Superior temporal gyrus (tissue), 1 donor: ENCODE measurements around the gene CMTM4.
"Not testable (repeated sequence)": the region's sequence is repeated elsewhere in the genome, so short reads cannot be mapped to it uniquely, and the experiment has no call there.

Experiments
- DNase-seq: peaks from one replicate; pipeline ENCODE4 v3.0.0-alpha.2; 2016; ENCODE audit errors: extremely low spot score

Gene CMTM4

DNA sequence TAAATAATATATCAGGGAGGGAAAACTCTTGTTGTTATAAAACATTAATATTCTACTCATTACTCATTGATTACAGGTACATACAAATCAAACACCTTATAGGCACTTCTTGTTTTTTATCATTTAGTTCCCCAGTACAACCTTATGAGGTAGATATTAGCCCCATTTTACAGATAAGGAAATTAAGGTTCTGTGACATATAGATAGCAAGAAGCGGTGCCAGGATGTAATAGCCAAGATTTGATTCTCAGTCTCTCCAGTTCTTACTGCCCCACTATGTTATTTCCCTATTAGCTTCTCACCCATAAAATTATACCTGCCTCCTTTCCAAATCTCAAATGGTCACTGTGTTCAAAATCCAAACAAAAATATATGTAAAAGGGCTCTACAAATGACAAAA lies 55.2 kb downstream of the CMTM4 start:
- DNase-seq = no peak

DNA sequence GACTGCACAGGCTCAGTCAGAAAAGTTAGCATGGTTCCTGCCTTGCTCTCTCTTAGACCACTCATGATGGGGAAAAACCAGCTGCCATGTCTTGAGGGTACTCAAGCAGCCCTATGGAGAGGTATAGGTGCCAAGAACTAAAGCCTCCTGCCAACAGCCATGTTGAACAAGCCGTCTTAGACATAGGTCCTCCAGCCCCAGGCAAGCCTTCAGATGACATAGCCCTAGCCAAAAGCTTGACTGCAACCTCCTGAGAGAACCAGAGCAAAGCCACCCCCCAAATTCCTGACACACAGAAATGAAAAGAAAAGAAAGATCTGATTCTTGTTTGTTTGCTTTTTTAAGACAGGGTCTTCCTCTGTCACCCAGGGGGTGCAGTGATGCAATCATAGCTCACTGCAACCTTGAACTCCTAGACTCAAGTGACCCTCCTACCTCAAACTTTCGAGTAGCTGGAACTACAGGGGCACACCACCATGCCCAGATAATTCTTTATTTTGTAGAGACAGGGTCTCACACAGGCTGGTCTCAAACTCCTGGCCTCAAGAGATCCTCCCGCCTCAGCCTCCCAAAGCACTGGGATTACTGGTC lies 55.7 kb downstream of the CMTM4 start:
- no peak for DNase-seq

DNA sequence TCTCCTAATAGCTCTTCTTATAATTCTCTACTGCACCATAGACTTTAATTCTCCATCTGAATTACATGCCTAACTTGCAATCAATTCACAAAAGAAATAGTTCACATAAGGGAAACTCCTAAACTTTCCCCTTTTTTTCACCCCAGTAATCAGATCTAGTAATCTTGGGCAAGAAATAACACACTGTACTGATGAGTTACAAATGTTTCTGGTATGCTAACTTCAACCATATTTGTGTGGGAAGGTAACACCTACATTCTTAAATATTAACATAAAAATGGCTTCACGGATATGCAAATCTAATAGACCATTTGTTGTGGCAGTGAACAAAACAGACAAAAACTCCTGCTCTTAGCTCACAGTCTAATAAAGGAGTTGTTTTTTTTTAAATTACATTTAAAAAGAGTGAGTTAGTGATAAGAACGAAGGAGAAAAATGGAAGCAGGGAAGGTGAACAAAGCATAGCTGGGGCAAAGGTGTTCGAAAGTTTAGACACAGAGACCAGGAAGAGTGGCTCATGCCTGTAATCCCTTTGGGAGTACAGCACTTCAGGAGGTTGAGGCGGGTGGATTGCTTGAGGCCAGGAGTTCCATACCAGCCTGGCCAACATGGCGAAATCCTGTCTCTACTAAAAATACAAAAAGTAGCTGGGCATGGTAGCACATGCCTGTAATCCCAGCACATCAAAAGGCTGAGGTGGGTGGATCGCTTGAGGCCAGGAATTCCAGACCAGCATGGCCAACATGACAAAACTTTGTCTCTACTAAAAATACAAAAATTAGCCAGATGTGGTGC lies 57.3 kb downstream of the CMTM4 start:
- no peak for DNase-seq

DNA sequence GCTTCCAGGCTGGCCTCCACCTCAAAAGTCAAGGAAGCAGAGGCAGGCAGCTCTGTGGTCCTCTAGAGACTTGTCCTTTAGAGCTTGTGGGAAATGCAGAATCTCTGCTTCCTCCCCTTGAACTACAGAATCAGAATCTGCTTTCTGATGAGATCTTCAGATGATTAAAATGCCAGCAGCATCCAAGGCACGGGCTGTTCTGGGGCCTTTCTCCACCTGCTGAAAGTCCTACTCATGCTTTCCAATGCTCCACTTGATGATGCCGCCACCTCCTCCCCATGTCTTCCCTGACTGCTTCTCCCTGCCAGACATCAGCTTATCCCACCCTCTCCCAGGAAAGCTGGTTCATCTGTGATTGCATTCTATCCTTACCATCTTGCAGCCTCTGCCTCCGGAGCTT lies 58.7 kb downstream of the CMTM4 start:
- no peak for DNase-seq

DNA sequence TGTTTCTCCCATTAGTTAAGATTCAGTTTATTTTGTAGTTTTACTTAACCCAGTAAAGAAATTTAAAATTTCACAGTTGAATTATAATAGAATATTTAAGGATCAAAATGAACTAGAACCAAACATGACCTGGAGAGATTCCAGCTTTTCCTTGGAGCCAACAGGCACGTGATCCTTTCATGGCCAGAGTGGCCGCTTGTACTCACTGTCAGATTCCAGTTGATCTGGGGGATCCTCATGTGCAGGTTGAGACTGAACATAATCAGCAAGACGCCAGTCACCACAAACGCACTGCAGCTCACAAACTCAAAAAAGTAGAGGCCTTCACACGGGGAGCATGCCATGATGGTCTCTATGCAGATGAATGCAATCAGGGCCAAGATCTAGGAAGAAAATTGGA lies 60.3 kb downstream of the CMTM4 start:
- DNase-seq = no peak

DNA sequence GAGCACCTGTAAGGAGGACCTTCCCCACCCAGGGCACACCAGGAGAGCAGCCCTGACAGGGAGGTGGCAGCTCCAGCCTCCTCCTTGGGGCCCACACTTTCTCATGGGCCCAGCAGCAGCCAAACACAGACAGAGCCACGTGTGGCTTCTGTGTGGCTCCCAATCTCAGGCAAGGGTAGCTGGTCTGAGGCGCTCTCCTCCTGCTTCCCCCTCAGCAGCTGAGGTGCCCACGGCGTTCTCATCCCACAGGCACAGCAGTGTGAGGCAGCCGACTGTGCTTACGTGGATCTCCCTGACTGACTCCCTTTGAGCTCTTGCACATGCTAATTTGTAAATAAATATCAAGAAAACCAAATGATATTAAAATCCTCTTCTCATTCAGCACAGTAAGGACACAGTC lies 61.1 kb downstream of the CMTM4 start:
- no peak for DNase-seq

DNA sequence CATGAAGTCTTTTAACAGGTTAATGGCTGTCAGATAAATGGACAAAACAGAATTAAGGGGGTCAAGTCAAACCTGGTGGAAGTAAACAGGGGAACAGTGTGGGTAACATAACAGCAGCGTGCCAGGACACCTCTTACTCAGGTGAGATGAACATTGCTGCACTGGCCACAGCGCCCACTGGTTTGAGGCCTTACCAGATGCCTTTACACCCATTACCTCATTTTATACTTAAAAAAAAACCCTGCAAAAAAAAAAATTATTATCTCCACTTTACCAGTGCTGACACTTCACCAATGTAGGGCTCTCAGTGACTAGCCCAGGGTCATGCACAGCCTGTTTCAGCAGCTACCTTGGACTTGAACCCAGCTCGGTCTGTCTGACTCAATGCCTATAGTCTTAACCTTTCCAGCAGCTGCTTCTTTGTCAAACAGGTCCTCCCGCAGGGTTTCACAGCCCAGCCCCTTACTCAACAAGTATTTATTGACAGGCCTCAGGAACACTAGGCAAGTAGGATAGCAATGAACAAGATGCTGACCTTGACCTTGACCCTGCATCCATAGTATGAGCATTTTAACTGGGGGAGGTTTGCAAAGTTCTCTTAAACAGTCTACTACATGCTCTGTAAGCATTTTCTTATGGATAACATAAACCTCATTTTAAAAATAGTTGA lies 61.9 kb downstream of the CMTM4 start:
- no peak for DNase-seq

DNA sequence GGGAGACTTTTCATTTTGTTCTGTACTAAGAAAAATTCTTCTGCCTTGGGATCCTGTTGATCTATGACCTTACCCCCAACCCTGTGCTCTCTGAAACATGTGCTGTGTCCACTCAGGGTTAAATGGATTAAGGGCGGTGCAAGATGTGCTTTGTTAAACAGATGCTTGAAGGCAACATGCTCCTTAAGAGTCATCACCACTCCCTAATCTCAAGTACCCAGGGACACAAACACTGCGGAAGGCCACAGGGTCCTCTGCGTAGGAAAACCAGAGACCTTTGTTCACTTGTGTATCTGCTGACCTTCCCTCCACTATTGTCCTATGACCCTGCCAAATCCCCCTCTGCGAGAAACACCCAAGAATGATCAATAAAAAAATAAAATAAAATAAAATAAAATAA lies 65.0 kb downstream of the CMTM4 start:
- not testable (repeated sequence) for DNase-seq

DNA sequence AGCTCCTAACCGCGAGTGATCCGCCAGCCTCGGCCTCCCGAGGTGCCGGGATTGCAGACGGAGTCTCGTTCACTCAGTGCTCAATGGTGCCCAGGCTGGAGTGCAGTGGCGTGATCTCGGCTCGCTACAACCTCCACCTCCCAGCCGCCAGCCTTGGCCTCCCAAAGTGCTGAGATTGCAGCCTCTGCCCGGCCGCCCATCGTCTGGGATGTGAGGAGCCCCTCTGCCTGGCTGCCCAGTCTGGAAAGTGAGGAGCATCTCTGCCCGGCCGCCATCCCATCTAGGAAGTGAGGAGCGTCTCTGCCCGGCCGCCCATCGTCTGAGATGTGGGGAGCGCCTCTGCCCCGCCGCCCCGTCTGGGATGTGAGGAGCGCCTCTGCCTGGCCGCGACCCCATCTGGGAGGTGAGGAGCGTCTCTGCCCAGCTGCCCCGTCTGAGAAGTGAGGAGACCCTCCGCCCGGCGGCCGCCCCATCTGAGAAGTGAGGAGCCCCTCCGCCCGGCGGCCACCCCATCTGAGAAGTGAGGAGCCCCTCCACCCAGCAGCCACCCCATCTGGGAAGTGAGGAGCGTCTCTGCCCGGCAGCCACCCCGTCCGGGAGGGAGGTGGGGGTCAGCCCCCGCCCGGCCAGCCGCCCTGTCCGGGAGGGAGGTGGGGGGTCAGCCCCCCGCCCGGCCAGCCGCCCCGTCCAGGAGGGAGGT lies 65.8 kb downstream of the CMTM4 start:
- not testable (repeated sequence) for DNase-seq

DNA sequence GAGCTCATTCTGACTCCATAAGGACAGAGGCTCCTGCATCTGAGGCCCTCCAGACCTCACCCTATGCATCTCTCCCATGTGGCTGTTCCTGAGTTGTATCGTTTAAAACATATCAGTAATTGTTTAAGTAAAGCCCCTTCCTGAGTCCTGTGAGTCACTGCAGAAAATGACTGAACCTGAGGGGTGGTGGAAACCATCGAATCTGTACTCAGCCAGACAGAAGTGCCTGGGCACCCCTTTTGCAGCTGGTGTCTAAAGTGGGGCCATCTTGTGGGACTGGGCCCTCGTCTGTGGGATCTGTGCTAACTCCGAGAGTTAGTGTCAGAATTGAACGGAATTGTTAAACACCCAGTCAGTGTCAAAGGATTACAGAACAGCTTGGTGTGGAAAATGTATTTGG lies 66.7 kb downstream of the CMTM4 start:
- DNase-seq = no peak

DNA sequence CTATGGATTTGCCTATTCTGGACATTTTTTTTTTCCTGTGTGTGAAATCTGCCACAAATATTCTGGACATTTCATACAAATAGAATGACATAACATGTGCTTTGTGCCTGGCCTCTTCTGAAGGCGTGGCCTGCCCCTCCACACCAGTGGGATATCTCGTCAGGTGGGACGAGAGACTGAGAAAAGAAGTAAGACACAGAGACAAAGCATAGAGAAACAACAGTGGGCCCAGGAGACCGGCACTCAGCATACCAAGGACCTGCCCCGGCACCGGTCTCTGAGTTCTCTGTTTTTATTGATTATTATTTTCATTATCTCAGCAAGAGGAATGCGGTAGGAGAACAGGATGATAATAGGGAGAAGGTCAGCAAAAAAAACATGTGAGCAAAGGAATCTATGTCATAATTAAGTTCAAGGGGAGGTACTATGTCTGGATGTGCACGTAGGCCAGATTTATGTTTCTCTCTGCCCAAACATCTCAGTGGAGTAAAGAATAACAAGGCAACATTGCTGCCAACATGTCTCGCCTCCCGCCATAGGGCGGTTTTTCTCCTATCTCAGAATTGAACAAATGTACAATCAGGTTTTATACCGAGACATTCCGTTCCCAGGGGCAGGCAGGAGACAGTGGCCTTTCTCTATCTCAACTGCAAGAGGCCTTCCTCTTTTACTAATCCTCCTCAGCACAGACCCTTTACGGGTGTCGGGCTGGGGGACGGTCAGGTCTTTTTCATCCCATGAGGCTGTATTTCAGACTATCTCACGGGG lies 68.7 kb downstream of the CMTM4 start:
- not testable (repeated sequence) for DNase-seq

DNA sequence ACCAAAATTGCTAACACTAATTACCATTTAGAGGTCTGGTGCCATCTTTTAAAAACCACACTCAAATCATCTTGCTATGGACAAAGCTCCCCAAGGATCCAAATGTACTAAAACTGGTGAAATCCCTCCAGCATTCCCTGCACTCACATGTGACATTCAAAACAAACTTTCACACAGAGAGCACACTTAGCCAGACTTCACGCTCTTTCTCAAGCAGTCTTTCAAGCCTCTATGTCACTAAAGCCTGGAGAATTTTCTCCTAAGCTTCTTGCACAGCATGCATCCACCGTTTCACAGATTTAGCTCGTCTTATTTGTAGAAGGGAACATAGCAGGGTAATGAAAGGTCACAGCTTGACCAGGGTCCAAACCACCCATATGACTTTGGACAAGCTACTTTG lies 72.8 kb downstream of the CMTM4 start:
- no peak for DNase-seq

DNA sequence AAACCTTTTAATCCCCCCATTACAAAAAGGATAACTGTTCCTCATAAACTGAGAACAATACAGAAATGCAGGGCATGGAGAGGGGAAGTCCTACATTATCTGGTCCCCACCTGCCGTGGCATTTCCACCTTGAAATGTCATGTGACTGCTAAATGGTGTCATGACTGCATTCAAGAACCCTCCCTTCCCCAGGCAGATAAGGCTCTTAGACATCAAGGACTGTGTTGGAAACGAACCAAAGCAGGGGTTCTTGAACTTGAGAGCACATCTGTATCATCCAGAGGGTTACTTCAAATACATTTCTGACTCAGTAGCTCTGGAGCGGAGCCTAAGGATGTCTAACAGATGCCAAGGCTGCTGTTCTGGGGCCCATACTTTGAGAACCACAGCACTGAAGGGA lies 73.7 kb downstream of the CMTM4 start:
- no peak for DNase-seq

DNA sequence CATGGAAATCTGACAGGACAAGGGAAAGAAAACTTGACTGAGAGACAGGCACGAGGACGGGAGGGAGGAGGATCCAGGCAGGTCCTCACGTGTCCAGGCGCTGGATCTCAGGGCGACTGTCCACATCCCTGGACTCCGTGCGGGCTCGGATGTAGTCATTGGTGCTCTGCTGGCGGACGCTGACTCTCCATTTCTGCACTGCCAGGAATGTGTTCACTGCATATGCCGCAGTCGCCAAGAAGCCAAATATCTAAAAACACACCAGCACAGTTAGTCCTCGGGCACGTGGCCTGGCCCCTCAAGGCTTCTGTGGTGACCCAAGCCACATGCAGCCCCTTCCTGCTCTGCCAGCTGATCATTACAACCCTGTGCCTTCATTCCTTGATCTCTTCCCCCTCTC lies 74.6 kb downstream of the CMTM4 start:
- DNase-seq = no peak

DNA sequence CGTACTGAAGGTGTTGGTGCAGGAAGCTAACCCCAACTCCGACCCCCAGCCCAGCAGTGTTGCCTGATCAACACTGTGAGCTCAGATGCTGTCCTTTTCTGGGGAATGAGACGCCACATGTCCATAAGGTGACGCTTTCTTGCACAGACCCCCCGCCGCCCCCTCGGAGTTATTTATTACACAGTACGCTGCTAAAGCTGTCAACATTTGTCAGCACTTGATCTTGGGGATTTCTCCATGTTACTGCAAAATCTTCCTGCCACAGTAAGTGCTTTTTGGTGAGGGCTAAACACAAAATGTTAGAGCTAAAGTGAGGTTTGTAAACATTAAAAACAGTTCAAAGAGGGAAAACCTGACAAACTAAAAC lies 76.1 kb downstream of the CMTM4 start:
- no peak for DNase-seq

DNA sequence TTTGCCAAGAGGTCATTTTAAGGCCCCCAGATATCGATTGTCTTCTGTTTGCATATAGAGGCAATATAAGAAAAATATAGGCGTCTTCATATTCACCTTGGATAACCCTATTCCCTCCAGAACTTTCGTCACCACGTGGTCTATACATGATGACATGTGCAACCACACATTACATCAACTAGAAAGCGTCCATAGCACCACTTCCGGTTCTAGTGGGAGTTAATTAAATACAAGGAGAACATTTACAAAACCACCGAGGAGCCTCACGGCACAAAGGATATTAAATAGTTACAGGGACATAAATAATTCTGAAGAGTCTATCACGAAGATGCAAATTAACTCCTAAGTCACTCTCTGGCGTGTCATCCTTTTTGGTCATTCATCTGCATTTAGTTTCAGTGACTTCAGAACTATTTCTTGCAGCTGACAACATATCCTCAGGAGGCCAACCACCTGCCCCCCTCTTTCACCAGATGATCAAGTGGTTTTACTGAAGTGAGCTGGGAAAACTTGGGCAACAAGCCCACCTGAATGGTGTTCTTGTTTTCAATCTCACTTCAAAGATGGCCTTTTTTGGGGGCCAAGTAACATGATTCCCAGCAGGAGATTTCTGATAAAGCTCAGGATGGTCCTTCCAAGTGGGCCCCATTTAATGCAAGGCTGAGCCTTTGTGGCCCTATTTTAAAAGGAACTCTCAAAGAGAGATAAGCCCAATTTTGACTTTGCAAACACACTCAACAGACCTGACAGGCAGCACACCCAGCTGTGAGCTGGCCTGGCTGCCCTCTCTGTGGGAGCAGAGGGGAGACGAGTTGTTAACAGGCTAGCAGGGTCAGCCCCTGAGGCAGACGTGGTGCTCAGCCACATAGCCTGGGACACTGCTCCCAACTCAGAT lies 76.8 kb downstream of the CMTM4 start:
- no peak for DNase-seq

DNA sequence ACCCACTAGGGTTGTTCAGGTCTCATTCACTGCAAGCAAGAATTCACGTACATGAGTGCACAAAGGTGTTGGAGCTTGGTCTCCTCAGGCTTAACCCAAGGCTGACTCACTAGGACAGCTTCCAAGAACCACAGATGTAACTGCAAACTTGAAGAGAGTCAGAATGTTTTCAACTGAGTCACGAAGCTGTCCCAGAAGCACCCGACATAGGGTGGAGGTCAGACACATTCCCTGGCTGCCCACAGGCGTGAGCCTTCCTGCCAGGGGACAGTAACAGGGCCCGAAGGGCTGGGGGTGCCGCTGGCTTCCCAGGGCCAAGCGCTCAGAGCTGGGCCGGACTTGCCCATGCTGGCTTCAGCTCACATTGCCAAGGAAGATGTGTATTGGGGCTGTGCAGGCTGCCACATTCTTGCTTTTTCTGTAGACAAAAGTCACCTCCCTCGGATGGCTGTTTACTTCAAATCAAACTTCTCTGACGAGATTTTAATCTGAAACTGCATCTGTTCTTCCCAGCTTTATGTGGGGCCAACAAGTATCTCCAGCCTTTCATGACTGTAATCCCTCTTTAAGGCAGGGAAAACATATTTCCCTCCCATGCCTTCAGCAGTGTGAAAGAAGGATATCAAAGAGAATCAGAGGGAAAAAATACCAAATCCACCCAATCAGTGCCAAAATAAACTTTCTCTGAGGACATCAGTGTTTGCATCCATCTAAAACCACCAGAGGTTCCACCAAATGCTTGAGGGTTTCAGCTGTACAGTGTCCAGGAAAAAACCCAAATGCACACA lies 77.8 kb downstream of the CMTM4 start:
- DNase-seq = no peak

DNA sequence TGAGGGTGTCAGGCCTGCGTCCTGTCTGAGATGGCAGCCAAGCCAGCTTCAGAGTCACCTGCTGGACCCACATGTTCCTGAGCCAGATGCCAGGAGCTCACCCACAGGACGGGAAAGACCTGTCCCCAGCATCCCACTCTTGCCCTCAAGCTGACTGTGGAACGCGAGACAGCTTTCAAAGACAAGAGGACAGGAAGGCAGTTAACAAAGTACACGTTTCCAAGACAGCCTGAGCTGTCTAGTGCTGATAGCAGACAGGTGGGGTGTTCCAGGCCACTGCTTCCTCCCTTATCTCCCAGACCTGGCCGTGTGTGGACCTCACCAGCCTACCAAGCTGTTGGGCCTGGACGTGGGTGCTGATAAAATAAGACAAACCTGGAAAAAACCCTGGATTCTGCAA lies 78.8 kb downstream of the CMTM4 start:
- DNase-seq = no peak

DNA sequence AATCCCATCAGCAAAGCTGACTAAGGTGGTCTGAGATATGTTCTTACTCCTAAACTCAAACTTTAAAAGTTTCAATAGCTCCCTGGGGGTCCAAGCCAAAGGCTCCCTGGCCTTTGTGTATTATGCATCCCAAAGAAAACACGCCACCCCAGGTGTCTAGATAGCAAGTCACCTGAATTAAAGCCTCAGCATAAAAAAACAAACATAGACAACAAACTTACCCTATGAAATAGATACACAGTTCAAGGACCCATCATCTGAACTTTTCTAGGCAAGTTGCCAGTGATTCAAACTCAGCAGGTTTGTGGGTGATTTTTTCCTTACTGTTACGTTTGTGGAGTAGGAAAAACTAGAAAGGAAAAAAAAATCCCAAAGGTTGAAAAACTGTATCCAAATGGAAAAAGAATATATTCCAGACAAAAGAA lies 79.5 kb downstream of the CMTM4 start:
- no peak for DNase-seq

DNA sequence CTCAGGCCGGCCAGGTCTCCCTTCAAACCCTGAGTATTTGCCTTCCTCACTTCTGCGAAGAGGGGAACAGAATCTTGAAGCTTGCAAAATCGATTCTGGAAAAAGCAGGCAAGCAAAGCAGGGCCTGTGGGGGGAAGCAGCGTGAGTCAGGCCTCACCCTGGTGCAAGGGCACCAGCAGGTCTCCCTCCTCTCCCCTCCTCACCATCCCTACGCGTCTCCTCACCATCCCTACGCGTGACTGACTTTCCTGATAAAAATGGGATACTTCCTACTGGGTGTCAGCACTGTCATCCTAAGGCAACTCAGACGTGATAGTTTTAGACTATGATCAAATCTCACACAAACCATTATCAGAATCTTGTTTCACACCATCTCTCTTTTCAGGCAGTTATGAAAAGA lies 80.0 kb downstream of the CMTM4 start:
- DNase-seq = no peak
